NCI-H524 (cell line): ENCODE measurements around the gene SYT9.
A peak's percentile ranks its signal among the peaks of the same experiment; 100 is the strongest.
"Not testable (repeated sequence)": the region's sequence is repeated elsewhere in the genome, so short reads cannot be mapped to it uniquely, and the experiment has no call there.

Experiments
- DNase-seq, 2 experiments: peaks; one replicate each; lab custom pipeline; 2025; lab: John Stamatoyannopoulos, UW

Gene SYT9

DNA sequence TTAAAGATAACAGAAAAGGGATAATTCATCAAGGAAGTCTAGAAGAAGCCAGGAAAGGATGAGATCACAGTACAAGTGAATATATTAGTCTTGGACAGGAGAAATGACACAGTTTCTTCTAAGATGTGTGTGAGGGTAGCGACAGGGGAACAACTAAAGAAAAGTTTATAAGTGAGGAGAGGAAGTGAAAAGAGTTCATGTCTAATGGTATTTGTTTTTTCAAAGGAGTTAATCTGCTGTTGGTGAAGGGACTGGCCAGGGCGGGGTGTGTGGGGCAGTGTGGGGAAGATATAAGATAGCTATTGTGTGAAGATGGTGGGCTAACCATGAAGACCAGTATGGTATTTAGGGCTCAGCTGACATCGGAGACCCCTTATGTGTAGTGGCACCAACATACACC is 254.5 kb downstream of the SYT9 start:
- DNase-seq: no peak

DNA sequence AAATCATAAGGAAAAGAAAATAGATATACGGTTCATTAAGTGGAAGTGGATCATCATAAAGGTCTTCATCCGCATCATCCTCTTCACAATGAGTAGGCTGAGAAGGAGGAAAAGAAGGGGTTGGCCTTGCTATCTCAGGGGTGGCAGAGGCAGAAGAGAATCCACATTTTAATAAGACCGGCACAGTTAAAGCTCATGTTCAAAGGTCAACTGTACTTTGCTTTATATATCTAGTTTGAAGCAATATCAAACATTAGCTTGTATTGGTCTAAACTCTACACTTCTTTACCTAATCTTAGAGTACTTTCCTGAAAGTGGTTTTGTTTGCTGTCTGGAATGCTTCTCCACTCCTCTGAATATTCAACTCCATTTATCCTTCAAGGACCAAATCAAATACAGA is 256.4 kb downstream of the SYT9 start:
- no peak for DNase-seq

DNA sequence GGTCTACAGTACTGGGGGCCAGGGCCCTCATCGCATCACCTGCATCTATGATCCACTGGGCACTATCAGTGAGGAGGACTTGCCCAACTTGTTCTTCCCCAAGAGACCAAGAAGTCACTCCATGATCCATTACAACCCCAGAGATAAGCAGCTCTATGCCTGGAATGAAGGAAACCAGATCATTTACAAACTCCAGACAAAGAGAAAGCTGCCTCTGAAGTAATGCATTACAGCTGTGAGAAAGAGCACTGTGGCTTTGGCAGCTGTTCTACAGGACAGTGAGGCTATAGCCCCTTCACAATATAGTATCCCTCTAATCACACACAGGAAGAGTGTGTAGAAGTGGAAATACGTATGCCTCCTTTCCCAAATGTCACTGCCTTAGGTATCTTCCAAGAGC is 258.3 kb downstream of the SYT9 start:
- DNase-seq: no peak

DNA sequence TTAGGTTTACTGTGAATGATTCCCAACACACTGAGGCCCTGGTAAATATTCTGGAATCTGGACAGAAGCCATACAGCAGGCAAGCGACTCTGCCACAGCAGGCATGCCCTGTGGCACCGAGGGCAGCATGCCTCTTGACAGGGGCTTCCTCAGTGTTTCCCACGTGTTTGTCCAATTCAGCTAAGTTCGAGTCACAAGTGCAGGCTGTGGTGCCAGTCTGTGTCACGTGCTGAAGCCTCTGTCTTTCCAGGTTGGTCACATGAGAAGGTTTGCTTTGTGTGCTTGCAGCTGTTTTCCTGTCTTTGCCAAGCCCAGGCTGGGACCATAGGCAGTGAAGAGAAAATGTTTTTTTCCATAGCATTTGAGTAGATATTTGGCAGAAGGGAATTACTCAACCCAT is 259.7 kb downstream of the SYT9 start:
- no peak for DNase-seq

DNA sequence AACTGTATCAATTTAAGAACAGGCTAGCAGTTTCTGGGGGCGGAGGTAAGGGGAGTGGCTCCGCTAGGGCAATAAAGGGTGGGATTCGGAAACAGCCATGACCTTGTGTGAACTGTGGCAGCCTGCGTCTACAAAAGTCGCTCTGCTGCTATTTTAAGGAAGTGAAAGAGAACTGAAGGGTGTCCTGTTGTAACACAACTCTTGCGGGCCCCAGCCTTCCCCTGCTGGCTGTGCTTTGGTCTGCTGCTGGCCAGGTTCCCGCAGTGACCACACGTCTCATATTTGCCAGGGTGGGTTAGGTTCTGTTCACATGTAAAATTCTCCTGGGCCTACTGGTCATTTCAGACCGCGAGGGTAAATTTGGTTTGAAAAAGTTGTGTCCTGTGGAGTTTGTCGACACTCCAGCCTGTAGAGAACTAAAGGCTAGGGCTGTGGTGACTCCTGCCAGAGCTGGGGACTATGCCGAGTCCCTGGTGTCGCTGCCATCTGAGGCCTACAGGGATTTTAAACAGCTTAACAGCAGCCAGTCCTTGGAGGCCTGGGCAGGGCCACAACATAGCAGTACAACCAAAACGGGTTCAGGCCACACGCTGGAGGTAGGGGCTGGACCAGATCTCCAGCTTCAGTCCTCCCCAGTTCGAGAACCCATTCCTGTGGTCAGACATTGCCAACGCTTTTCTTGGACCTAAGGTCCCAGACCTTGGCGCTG is 261.0 kb downstream of the SYT9 start:
- peak in 1 of 2 experiments; percentile 22 for DNase-seq

DNA sequence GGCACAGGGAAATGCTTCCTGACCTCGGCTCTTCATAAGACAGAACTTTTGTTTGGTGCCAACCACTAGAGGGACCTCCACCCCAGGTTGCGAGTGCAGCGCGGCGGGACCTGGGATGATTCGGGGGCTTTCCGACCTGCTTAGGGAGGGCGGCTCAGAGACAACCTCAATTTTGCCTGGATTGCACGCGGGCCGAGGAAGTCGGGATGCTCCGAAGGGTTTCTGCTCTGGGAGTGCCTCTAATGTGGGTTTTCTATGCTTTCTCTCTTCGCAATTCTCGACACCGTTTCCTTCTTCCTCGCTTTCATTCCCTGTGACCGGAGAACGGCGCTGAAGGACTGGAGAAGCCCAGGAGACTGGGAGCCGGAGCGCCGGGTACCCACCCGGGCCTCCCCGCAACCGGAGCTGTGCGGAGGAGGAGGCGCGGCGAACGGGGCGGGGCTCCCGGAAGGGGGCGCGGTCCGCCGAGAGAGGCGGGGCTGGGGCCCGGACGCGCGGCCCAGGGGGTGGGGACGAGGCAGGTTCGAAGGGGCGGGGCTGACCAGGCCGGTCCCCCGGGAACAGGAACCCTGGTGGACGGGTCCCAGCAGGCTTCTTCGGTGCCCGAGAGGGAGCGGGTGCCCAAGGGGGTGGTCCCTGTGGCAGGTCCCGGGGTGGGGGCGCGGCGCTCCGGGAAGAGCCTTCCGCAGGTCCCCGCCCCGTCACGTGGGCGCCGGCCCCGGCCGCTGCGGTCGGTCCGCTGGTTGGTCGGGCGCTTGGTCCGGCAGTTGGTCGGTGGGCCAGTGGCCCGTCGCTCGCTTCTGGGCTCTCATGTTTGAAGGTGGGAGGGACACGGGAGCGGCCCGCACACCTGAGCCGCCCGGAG is 261.8 kb downstream of the SYT9 start, which contains the start of gene PPFIBP2:
TSS of gene PPFIBP2 (plus strand) at position 766 of the 865 bp plus-strand sequence. CDS start 35,477 bp downstream, outside the sequence.
- DNase-seq: peak; percentile 15 to 55

DNA sequence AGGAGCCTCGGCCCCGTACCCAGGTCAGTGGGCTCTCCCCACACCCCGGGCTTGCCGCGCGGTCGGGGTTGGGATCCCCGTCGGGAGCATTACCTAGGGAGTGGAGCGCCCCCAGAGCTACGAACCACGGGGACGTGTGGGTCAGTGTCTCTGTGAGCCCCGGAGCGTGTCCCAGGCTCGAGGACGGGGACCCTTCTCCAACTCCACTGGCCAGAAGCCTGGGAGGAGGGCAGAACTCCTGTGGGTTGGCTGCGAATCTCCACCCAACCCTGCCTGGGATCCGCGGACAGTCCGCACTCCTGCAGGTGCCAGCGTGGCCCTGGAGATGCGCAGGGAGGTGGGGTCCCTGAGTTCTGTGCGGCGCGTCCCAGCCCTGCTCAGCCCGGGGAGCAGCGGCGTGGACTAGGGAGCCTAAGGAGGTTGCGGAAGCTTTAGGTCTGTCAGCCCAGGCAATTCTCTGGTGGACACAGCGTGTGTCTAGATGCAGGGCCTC is 262.4 kb downstream of the SYT9 start:
- DNase-seq: peak in 1 of 2 experiments; percentile 20

DNA sequence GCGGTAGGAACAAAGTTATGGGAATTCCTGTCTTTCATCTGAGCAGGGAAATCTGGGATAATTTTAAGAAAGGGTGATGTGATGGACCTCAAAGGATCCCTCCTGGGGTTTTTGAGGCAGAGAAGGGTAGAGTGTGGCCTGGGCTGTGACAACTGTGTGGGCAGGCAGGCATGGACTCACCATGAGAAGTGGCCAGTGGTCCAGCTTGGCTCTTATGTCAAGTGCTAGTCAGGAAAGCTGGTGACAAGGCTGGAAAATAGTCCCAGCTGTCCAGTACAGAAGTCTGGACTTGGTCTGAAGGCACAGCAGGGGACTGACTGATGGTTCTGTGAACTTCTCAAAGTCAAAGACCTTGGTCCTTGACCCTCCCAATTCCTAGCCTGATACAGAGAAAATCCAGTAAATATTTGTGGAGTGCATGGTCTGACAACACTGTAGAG is 263.8 kb downstream of the SYT9 start:
- DNase-seq: no peak

DNA sequence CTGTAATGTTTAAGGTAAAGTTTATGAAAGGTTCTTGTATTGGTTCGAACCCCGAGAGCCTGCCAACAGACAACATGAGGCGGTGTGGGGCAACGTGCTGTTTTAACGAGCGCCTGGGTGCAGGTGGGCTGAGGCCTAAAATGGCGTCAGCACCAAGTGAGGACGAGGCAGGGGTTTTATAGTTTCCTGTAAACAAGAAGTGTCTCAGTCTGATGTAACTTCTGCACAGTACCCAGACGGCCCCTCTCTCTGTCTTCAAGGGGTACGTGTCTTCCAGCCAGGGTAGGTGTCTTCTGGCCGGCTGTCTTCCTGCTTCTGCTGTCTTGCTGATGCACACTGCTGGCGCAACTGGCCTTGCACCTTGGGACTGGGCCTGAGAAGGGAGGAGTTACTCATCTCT is 264.8 kb downstream of the SYT9 start:
- no peak for DNase-seq

DNA sequence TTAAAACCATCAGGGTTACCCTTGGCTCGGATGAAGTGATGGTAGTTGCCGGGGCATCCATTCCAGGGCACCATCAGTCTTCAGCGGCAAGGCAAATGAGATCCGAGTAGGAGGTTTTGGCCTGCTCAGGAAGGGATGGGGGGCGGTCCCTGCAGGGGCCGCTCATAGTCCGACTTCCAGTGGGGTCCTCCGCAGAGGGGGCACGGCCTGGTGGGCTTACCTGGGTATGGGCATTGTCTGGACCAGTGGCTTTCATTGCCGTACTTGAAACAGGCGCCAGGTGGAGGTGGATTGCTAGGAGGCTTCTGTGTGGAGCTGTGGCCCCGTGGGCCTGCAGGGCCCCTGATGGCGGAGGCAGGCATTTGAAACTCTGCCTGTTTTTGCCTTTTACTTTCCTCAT is 266.0 kb downstream of the SYT9 start:
- not testable (repeated sequence) for DNase-seq
